ENCODE measurements around the gene COA1.

Gene COA1

DNA sequence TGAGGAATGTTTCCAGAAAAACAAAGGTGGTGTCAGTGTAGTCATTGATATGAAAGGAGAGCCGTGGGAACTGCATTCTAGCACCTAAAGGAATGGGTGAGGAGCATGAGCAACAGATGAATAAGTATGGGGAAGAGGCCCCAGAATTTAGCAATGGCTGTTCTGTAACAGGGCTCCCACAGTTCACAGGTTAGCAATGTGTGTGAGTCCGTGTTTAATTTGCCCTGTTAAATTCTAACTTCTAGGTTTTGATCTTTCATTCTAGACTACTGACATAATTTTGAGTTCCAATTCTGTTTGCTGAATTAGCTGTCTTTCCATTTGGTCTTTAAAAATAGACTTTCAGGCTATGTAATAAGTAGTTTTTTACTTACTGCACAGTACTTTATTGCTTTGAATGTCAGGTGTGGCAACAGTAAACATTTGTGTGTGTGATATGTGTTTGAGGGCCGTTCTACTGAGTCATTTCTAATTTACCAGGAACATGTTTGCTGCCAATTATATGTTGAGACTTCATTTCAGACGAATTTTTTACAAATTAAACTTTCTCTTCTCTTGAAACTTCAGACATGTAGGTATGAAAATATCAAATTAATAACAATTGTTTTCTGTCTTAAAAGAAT, 137.7 kb downstream of the COA1 start:
- DNase-seq (ENCODE audit: low read depth, low spot score), result no peak

GRCh38 chr7:43590862-43591557, 138.3 kb downstream of the COA1 start:
- DNase-seq (ENCODE audit: low read depth, low spot score), result no peak

DNA sequence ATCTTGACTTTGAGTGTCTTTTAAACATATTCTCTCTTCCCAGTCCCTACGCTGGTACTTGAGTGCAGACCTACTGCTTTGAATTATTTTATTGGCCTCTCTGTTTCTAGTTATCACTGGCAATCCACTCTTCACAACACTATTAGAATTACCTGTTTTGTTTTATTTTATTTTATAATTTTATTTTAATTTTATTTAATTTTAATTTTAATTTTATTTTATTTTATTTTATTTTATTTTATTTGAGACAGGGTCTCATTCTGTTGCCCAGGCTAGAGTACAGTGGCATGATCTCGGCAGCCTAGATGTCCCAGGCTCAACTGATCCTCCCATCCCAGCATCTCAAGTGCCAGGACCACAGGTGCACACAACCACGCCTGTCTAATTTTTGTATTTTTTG, 139.6 kb downstream of the COA1 start:
- no peak for DNase-seq (ENCODE audit: low read depth, low spot score)

Measured in iPS DF 19.7 (cell line).